ENCODE measurements around the gene SCAP. TPM values are rescaled to one million over a fixed set of nuclear protein-coding genes. Genes with fewer than 3 reads are reported as not detected.

SCAP gene
- total and polyA plus RNA-seq, 12 donors: 31.7 to 56.7 (median 40.4) TPM

- no peak for TF ChIP-seq CTCF (IDR thresholded peaks at IDR 0.05)
Measured at GRCh38 chr3:47429476-47430270, 46.1 kb downstream of the SCAP start.

GRCh38 chr3:47428662-47429061, 47.1 kb downstream of the SCAP start:
- H3K27ac ChIP-seq: no peak overlapping the region
- H3K9me3 ChIP-seq: no peaks in the 10 kb centered on the region
- intact Hi-C loops (cut with DNase I): no loop called here
- H3K27me3 ChIP-seq: no peaks in the 10 kb centered on the region
- WGBS, 2 donors: 93 to 96% methylated on average over 6 of the region's 6 CpGs
- ATAC-seq: no peak
- H3K4me1 ChIP-seq: no peaks in the 10 kb centered on the region
- peaks cover 0 to 92% (median 19%) of the 10 kb centered on the region in 9 donors for H3K36me3 ChIP-seq
- H3K4me3 ChIP-seq: no peak overlapping the region
- no peak for DNase-seq
- no peak for TF ChIP-seq CTCF (IDR thresholded peaks at IDR 0.05)

More at GRCh38 chr3:47429476-47430270, 46.1 kb downstream of the SCAP start:
- no peaks in the 10 kb centered on the region for H3K4me1 ChIP-seq
- 94 to 97% methylated on average over 9 of the region's 9 CpGs for WGBS, 2 donors
- H3K27me3 ChIP-seq: no peaks in the 10 kb centered on the region
- ATAC-seq (no peak), DNase-seq (no peak)
- H3K36me3 ChIP-seq: peaks cover 0 to 92% (median 29%) of the 10 kb centered on the region in 9 donors
- no peak overlapping the region for H3K4me3 ChIP-seq
- intact Hi-C loops (cut with DNase I): no loop called here
- H3K9me3 ChIP-seq: no peaks in the 10 kb centered on the region
- H3K27ac ChIP-seq: no peak overlapping the region

- Histone ChIP-seq H3K9me3 (no peaks in the 10 kb centered on the region), H3K27ac (no peak overlapping the region), H3K27me3 (no peaks in the 10 kb centered on the region), H3K4me3 (no peak overlapping the region), H3K4me1 (peaks cover 0 to 1% (median 0%) of the 10 kb centered on the region in 9 donors), H3K36me3 (peaks cover 0 to 92% (median 13%) of the 10 kb centered on the region in 9 donors)
- 84 to 88% methylated on average over 6 of the region's 6 CpGs for WGBS, 2 donors
- no peak for TF ChIP-seq CTCF (IDR thresholded peaks at IDR 0.05)
- DNase-seq (no peak), ATAC-seq (no peak)
- intact Hi-C loops (cut with DNase I): no loop called here
Measured at GRCh38 chr3:47427866-47428265, 47.9 kb downstream of the SCAP start.

GRCh38 chr3:47425959-47426358, 49.8 kb downstream of the SCAP start:
- H3K27ac ChIP-seq: no peak overlapping the region
- peaks cover 0 to 84% (median 10%) of the 10 kb centered on the region in 9 donors for H3K36me3 ChIP-seq
- 95 to 96% methylated on average over 9 of the region's 9 CpGs for WGBS, 2 donors
- DNase-seq (no peak), ATAC-seq (no peak)
- no peak overlapping the region for H3K4me3 ChIP-seq
- intact Hi-C loops (cut with DNase I): no loop called here
- no peak for TF ChIP-seq CTCF (IDR thresholded peaks at IDR 0.05)
- no peaks in the 10 kb centered on the region for H3K27me3 ChIP-seq
- H3K4me1 ChIP-seq: peaks cover 10 to 20% (median 16%) of the 10 kb centered on the region in 9 donors
- H3K9me3 ChIP-seq: no peaks in the 10 kb centered on the region

Data from heart right ventricle (tissue), 16 donors.